AG08395 (cell line): ENCODE measurements around the gene ZSWIM3.
"Not testable (repeated sequence)": the region's sequence is repeated elsewhere in the genome, so short reads cannot be mapped to it uniquely, and the experiment has no call there.

Source experiments
- DNase-seq: peaks from one replicate; pipeline ENCODE4 v3.0.0; 2012; ENCODE audit warnings: mixed read lengths, low spot score

Gene ZSWIM3

DNA sequence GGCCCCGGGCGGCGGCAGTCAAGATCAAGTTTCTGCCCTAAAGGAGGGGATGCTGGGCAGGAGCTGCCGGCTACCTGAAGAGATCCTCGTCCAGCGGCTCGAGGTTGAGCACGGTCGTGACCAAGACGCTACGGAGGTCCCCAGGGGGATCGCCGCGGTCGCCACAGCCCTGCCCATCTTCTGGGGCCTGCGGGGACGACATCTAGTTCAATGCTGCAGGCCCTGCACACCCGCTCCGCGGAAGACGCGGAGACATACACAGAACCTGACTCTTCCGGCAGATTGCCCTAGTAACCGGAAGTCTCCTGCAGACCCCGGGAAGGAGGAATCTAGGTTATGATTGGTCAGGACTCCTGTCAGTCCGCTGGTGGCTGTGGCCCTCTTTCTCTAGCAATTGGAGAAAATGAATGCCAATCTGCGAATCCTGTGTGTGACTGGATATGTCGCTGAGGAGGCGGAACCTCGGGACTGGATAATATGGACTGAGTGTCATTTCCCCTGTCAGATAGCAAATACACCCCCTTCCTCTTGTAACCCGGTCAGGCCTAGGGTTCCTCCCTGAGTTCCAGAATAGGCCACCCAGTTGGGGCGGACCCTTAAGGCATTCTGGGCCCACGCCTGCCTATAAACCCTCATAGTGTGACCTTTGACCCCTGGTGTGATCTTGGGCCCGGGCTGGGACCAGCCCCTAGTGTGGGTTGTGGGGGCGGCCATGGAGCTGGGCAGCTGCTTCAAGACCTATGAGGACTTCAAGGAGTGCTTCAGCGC lies at the start of gene ZSWIM3, which contains the start of gene ACOT8:
ZSWIM3 (plus strand) TSS at position 501 of the 768 bp plus-strand sequence; CDS start at position 713, 212 bp downstream.
ACOT8 (minus strand) TSS at position 279 of the 768 bp plus-strand sequence; CDS start at position 202, 77 bp downstream.
- peak; percentile 100 for DNase-seq

DNA sequence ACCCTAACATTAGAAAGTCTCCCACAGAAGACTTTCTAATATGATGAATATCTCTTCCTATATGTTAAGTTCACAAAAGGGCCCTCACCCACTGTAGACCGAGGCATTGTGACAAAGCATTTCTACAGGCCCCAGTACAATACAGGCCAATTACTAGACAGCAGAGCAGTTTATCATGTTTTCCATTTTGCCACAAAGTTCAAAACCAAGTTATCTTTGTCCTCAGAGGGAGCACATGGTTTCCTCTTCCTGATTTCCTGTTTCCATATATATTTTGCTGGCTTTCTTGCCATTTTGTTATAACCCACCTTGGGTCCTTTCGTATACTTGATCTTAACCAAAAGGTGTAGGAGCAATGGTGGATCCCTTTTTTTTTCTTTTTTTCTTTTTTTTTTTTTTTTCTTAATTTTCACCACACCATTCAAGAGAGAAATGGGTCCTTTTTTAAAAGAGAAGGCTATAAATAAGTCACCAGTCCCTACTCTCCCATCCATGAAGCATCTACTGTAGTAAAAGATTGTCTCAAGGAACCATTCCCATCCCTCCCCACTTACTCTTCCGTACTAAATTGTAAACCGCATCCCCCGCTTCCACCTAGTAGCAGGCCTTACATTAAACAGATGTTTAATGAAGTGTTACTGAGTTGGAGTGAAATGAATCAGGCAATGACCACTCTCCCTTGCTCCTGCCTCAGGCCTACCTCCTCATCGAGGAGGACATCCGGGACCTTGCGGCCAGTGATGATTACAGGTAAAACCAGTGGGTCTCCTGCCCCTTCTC lies 47.0 kb upstream of the ZSWIM3 start:
- no peak for DNase-seq

DNA sequence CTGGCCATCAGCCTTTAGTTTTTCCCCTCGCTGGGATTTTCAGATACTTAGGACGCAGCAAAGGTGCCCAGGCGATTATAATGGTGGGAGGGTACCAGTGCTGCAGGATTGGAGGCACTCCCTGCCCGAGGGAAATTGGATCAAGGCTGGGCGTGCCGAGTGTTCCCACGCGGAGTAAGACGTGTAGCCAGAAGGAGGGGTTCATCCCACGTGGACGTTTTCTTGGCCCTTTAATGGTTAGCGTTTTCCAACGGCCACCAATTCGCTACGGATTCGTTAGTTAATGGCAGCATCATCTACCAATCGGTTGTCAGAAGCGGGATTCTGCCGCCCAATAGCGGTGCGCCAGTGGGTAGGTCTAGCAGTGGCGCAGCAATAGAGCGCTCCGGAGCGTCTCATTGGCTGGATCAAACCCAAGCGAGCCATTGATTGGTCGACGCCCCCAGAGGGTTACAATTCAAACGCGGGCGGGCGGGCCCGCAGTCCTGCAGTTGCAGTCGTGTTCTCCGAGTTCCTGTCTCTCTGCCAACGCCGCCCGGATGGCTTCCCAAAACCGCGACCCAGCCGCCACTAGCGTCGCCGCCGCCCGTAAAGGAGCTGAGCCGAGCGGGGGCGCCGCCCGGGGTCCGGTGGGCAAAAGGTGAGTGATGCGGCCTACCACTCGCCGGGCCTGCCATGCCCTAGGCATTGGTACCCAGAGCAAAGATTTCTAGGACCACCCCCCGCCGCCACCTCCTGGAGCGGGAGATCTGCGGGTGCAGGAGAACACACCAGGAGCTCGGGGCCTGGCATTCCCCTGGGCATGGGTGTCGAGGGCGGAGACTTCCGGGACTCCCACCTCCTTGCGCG lies 45.0 kb upstream of the ZSWIM3 start, which contains the start of gene UBE2C:
UBE2C (plus strand) TSS at position 488 of the 849 bp plus-strand sequence; CDS start at position 540, 52 bp downstream.
- DNase-seq, result peak; percentile 100

DNA sequence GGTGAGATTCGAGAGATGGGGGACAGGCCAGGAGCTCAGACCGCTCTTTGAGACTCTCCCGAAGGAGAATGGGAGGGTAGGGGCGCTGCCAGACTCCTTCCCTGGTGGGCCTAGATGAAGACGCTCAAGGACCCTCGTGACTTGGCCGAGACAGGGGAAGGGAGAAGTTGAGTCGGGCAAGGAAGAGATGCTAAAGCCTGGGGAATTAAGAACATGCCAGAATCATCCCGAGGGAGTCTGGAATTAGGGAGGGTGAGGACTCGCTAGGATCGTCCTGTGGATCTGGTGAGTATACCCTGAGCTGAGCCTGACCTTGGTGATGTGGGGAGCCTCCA lies 44.4 kb upstream of the ZSWIM3 start:
- DNase-seq, result no peak

DNA sequence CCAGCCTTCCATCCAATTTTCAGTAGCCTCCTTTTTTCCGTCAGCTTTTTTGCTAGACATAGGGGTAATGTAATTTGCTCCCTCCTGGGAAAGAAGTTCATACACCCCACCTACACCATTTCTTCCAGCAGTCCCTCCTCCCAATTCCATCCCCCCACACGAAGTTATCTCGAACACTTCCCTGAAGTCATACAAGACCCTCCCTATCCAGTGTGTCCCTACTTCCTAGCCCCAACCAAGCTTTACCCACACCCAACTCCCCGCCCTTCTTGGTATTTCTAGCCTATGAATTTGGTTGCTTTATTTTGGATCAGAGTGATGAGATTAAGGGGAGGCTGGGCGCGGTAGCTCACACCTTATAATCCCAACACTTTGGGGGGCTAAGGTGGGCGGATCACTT lies 43.9 kb upstream of the ZSWIM3 start:
- DNase-seq, result no peak

DNA sequence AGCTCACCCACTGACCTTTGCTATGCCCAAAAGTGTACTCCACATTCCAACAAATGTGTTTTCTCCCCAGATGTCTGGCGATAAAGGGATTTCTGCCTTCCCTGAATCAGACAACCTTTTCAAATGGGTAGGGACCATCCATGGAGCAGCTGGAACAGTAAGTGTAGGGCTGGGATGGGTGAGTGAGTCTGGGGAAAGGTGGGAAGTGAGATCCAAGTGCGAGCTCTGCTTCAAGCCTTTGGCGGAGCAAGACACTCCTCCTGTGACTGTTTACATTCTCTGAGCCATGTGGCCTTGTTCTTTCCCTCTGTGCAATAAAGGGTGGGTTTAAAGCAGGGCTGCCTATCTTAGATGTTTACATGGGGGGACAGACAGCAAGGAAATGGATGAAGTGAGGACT lies 43.1 kb upstream of the ZSWIM3 start:
- DNase-seq, result no peak

DNA sequence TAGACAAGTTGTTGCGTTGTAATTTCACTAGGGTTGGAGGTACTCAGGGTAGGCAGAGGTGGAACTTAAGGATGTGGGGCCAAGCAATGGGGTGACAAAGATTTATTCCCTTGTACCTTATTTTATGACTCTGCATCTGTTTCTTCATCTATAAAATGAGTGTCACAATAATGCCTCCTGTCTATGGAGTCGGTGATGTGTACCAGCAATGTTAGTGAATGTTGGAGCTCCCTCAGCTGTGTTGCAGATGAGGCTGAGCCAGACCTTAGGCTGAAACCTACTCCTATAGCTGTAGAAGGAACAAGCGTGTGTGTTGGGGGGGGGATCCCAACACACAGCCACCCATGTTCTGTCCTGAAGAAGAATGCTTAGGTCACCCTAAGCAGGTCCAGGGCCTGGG lies 40.5 kb upstream of the ZSWIM3 start:
- DNase-seq, result no peak

DNA sequence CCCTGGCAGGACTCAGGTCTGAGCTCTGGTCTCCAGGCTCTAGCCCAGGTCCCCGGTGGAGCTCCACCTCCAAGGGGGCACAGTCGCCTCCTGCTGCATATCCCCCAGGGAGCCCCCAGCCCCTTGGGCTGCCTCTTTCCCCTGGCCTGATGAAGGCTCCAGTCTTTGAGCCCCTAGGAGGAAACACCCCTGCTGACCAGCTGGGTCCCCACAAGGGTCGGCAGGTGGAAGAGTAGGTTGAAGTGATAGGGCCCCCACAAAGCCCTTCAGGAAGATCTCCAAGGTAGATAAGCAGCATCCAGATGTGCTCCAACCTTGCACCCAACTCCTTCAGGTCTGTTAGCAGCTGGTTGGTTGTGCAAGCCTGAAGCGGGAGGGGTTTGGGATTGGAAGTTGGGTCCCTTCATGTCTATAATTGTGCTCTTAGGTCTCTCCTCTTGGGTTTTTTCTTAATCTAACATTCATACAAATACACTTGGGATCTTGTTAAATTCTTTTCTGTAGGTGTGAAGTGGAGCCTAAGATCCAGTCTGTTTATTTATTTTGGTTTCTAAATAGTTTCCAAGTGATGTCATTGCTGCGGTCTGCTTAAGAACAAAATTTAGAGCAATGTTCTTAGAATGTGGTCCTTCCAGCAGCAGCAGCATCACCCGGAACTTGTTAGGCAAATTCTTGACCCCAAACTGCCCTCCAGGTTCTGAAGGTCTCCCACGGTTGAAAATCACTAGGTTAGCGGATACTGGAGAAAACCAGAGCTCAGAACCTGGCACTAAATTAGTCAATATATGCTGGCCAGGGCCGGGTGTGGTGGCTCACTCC lies 39.8 kb upstream of the ZSWIM3 start:
- DNase-seq, result peak; percentile 68

DNA sequence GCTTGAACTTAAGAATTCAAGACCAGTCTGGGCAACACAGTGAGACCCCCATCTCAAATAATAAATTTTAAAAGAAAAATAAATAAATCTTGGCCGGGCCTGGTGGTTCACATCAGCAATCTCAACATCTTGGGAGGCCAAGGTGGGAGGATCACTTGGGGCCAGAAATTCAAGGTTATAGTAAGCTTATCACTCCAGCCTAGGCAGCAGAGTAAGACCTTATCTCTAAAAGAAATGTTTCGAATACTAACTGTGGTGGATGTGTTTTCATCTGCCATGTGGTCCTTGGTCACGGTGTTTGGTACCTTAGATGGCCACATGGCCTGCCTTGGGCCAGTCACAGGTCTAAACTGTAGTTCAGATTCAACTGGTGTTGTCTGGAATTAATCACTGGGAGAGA lies 39.2 kb upstream of the ZSWIM3 start:
- DNase-seq, result no peak

DNA sequence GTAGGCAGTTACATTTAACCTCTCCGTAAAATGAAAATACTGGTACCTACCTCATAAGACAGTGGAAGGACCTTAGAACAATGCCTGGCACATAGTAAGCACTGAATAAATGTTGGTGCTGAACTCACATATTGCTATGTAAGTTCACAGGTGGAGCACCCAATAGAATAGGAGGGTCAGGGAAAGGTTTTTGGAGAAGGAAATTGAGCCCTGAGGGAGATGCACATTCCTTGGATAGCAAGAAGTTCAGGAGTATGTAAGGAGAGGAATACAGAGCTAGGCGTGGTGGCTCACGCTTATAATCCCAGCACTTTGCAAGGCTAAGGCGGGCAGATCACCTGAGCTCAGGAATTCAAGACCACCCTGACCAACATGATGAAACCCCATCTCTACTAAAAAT lies 37.9 kb upstream of the ZSWIM3 start:
- no peak for DNase-seq

DNA sequence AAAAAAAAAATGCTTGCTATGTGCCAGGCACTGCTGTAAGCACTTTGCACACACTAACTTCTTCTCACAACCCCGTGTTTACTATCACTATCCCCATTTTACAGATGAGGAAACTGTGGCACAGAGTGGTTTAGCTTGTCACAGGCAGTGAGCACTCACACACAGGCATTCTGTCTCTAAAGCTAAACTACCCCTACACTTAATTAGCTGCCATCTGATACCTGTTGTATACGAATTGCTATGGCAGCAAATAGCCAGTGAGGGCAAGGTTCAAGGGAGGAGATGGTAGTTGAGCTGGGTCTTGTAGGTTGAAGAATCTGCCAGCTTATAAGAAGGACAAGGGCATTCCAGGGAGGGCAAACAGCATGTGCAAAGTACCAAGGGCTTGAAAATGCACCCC lies 35.5 kb upstream of the ZSWIM3 start:
- DNase-seq, result no peak

DNA sequence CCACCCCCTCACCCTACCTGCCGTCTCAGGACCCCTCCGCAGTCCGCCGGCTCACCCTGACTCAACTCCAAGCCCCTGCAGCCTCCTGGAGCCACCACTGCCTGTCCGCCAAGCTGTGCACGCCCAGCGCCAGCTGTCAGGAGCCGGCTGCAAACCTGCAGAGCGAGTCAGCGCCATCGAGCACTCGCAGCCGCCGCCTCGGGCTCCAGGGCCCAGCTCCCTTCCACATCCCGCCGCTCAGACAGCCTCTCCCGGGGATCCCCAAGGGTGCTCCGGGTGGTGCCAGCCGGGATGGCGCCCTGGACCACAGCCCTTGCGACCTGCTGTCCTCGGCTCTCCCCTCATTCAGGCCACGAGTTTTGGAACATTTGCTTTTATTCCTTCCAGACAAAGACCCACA lies 34.6 kb upstream of the ZSWIM3 start:
- DNase-seq, result peak; percentile 37

DNA sequence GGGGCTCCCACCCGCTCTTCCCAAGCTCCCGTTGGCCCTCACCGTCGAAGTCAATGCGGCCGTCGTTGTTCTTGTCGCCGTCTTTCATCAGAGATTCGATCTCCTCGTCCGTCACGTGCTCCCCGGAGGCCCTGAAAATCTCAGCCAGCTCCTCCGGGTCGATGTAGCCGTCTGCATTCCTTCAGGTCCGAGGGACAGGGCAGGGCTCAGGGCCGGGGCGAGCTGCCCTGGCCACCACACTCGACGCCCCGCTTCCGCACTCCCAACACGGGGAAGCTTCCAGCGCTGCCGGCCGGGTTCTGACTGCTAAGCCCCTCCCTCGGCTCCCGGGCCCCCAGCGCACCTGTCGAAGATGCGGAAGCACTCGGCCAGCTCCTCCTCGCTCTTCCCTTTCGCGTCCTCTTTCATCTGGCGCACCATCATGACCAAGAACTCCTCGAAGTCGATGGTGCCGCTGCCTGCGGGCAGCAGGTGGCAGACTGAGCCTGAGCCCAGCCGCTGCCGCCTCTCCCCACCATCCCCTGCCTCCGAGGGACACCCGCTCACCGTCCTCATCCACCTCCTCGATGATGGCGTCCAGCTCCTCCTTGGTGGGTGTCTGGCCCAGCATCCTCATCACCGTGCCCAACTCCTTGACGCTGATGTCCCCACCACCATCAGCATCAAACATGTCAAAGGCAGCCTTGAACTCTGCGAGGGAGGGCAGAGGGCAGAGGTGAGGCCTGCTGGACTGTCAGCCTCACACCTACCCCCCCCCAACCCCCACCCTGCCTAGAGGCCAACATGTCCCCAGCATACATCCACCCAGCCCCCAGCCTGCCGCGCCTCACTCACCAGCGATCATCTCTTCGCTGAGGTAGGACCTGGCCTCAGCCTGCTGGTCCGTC lies 33.2 kb upstream of the ZSWIM3 start:
- DNase-seq, result peak; percentile 41

DNA sequence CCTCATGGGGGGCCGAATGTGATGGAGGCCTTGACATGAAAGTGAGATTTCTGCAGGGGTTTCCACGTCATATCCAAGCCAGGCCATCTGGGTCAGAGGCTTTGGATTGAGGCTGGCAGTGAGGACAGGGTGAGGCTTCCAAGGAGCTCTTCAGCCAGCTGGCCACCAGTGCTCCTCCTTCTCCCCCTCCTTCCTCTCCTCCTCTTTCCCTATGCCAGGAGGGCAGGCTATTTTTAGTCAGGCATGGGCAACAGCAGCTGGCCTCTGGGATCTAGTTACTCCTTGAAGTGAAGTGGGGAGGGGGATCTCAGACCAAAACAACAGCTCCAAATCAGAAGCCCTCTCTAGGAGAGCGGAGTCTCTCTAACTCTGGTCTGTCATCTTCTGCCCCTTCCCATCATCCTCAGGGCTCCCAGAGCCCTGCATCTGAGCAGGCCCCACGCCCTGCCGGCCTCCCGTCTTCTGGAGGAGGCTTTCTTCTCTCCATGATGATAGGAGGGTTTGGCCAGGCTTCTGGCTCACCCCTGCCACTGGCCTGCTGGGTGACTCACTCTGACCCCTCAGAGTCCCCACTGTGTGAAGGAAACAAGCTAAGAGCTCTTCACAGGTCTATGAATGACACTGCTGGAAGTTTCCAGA lies 30.9 kb upstream of the ZSWIM3 start:
- DNase-seq, result peak; percentile 63

DNA sequence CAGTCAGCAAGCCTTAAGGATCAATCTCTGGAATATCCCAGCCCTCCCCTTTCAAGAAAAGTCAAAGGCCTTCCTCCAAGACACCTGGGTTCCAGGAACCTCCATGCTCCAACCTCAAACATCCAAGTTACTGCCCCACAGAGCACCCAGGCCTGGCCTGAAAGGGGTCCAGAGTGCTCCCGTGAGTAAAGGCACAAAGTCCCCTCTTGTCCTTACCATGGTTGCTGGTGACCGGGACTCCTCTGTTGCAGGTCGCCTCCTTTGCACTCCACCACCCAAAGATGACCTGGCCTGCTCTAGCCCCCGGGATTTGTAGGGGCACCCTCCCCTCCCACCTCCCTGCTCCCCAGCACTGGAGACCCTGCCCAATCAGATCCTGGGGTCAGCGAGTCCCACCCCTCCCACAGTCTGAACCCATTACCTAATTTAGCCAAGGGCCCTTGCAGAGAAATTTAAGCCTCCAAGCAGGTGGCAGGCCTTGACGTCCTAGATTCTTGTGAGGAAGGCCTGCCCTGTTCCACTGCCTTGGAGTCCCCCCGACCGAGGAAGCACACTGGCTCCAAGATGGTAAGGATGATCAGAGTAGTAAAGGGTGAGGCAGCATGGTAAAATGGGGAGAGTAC lies 30.3 kb upstream of the ZSWIM3 start, which contains the start of gene TNNC2:
TNNC2 (minus strand) TSS at position 283 of the 623 bp plus-strand sequence; CDS start at position 219, 64 bp downstream.
- no peak for DNase-seq

DNA sequence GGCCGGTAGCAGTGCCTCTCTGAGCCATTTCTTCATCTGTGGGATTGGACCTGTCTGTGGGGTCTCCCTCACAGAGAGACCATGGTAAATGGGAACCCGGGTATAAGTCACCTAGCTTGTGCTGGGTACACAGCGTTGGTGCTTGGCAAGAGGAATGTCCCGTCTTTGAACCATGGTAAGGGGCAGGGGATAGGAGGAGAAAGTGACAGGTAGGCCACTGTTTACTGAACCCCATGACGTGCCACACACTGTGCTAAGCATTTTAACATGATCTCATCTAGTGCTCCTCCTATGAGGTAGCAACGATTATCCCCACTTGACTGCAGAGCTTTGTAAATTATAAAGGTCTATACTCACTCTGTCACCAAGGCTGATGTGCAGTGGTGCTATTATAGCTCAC lies 29.7 kb upstream of the ZSWIM3 start:
- no peak for DNase-seq

DNA sequence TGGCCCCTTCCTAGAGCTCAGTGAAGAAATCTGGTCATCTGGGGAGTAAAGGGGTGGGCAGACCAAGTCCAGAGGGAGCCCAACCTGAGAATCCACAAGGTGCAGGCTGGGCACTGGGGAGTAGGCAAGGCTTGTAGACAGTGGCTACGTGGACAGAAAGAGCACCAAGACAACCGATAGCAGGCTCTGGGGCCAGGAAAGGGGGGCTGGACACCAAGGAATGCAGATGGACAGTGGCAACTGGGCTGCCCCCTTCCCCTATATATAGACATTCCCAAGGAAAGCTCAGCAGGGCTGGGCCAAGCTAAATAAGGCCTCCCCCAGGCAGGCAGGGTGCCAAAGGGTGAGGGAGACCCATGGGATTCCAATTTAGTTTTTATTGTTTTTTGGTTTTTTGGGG lies 28.8 kb upstream of the ZSWIM3 start:
- DNase-seq, result no peak

DNA sequence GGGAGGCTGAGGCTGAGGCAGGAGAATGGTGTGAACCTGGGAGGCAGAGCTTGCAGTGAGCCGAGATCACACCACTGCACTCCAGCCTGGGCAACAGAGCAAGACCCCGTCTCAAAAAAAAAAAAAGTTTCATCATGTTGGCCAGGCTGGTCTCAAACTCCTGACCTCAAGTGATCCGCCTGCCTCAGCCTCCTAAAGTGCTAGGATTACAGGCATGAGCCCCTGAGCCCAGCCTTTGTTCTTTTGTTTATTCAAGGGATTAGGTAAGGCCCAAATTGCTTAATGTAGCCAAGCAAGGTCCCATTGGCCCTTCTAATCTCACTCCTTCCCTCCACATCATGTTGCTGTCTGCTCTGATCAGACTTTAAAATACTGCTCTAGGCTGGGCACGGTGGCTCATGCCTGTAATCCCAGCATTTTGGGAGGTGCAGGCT lies 27.7 kb upstream of the ZSWIM3 start:
- not testable (repeated sequence) for DNase-seq

DNA sequence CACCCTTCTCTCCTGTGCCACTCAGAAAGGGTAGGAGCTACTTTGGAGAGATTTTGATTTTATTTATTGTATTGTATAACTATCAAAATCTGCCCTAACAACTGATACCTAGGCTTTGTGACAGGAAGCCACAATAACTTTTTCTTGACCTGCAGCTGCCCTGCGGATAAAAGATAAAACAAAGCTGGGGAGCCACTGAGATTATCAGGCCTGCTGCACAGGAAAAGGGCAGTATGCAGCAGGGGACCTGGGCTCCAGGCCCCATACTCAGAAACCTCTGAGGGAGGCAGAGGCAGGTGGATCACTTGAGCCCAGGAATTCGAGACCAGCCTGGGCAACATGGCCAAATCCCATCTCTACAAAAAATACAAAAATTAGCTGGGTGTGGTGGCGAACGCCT lies 24.8 kb upstream of the ZSWIM3 start:
- DNase-seq, result no peak
